K562 (cell line): ENCODE measurements around the gene PLPP1. TPM values are rescaled to one million over a fixed set of nuclear protein-coding genes. Genes with fewer than 3 reads are reported as not detected.

Experiments
- ATAC-seq: fragments of 200-7000 bp; cut with Tn5 transposase; 3 replicates; pipeline ENCODE4 v1.9.1; 2020; ENCODE audit warnings: moderate library complexity
- BruUV-seq: library from RNA; stranded (reverse); fragments of 400-500 nt; replicated peaks from 2 replicates; lab custom pipeline; 2021; lab: Mats Ljungman, UMichigan
- CTCF ChIA-PET: fragments of 300-600 bp; formaldehyde crosslinking; extraction: SDS; loops from one replicate; lab custom pipeline; 2021; ENCODE audit warnings: low intra/inter-chr PET ratio; lab: Yijun Ruan, JAX
- POLR2A ChIA-PET: fragments of 300-600, 350-650 bp; sonication (Branson Sonifier 250); formaldehyde crosslinking; extraction: SDS; loops from one replicate; lab custom pipeline; 2021; ENCODE audit warnings: antibody characterized with exemption, inconsistent platforms; lab: Yijun Ruan, JAX
- DNase-seq, 4 experiments: peaks; one replicate each; pipeline versions ENCODE4 v3.0.0 to v3.0.0-alpha.2; 2011 to 2018; ENCODE audit warnings: low spot score in 3 of 4, mixed read lengths in 3 of 4; ENCODE audit errors: extremely low read depth in 1 of 4
- FAIRE-seq: peaks from 2 replicates; lab custom pipeline; 2011; peaks lifted over from hg19 to GRCh38; lab: Jason Lieb, UNC
- H2AFZ ChIP-seq: 2 replicates; pipeline ENCODE4 v1.6.0; 2011; ENCODE audit warnings: low read depth, low read length, control low read depth, inconsistent platforms
- H3K27ac ChIP-seq: fragments of 200-600 bp; 3 replicates; pipeline ENCODE4 v1.8.0; 2011; ENCODE audit warnings: low read depth, mild to moderate bottlenecking, control low read depth, inconsistent platforms, low read length, moderate library complexity, mixed read lengths; ENCODE audit errors: extremely low read depth
- H3K27me3 ChIP-seq, 2 experiments: fragments of 300-600 bp in 1 of 2; 2 replicates in 1 of 2; 3 replicates in 1 of 2; pipeline versions ENCODE4 v1.6.0 to v1.8.0; 2011; ENCODE audit warnings: inconsistent platforms in 2 of 2, low read length in 2 of 2, mild to moderate bottlenecking in 1 of 2, mixed read lengths in 1 of 2, moderate library complexity in 1 of 2; ENCODE audit not compliant: control insufficient read depth in 2 of 2, insufficient read depth in 2 of 2
- H3K36me3 ChIP-seq: fragments of 300-600 bp; 3 replicates; pipeline ENCODE4 v1.8.0; 2011; ENCODE audit warnings: mild to moderate bottlenecking, low read length, inconsistent platforms; ENCODE audit not compliant: control insufficient read depth, insufficient read depth
- H3K4me1 ChIP-seq, 2 experiments: fragments of 200-600 bp in 1 of 2; replicated peaks in 1 of 2; 2 replicates in 1 of 2; 3 replicates in 1 of 2; pipeline versions ENCODE4 v1.5.1 to v1.8.0; 2011; ENCODE audit warnings: inconsistent platforms in 2 of 2, low read length in 2 of 2, mild to moderate bottlenecking in 1 of 2, mixed read lengths in 1 of 2, moderate library complexity in 1 of 2; ENCODE audit not compliant: control insufficient read depth in 2 of 2, insufficient read depth in 2 of 2
- H3K4me2 ChIP-seq: 2 replicates; pipeline ENCODE4 v1.6.1; 2011; ENCODE audit warnings: low read length, control low read depth, inconsistent platforms, mixed read lengths; ENCODE audit not compliant: insufficient read depth
- H3K4me3 ChIP-seq: fragments of 200-600 bp; sonication (generic), shearing (Covaris generic); 2 replicates; pipeline ENCODE4 v1.5.1; 2016; ENCODE audit warnings: control low read depth, inconsistent platforms
- H3K79me2 ChIP-seq: fragments of 200-600 bp; 3 replicates; pipeline ENCODE4 v1.8.0; 2011; ENCODE audit warnings: low read length, inconsistent platforms; ENCODE audit not compliant: control insufficient read depth, insufficient read depth
- H3K9ac ChIP-seq, 2 experiments: 2 replicates each; pipeline versions ENCODE4 v1.6.0 to v1.6.1; 2011; ENCODE audit warnings: low read depth in 2 of 2, low read length in 2 of 2, control low read depth in 1 of 2, inconsistent platforms in 1 of 2, mild to moderate bottlenecking in 1 of 2, mixed read lengths in 1 of 2; ENCODE audit not compliant: insufficient read depth in 1 of 2
- H3K9me1 ChIP-seq: one replicate; pipeline ENCODE4 v1.6.0; 2011; ENCODE audit warnings: inconsistent platforms, mild to moderate bottlenecking, low read length, moderate library complexity; ENCODE audit not compliant: control insufficient read depth, insufficient read depth
- H3K9me3 ChIP-seq: replicated peaks from 2 replicates; pipeline ENCODE4 v1.5.1; 2011; ENCODE audit warnings: low read depth, low read length, inconsistent platforms; ENCODE audit not compliant: control insufficient read depth, insufficient read depth
- H4K20me1 ChIP-seq: replicated peaks from 2 replicates; pipeline ENCODE4 v1.6.1; 2011; ENCODE audit warnings: low read length, inconsistent platforms, mixed read lengths; ENCODE audit not compliant: control insufficient read depth, insufficient read depth
- ERF ChIP-seq: fragments of 450-650 bp; formaldehyde crosslinking; IDR thresholded peaks from 2 replicates; pipeline ENCODE4 v1.4.0; 2020; ENCODE audit warnings: mild to moderate bottlenecking, mixed read lengths
- FOS ChIP-seq: IDR thresholded peaks from 3 replicates; pipeline ENCODE4 v1.6.1; 2011; ENCODE audit not compliant: insufficient read length; ENCODE audit errors: extremely low read depth
- FOSL1 ChIP-seq: fragments of 200-800 bp; sonication (Bioruptor generic); conservative IDR thresholded peaks from 2 replicates; pipeline ENCODE4 v1.6.1; 2016; ENCODE audit warnings: missing genetic modification characterization, missing compliant biosample characterization
- GTF2A2 ChIP-seq: IDR thresholded peaks from 2 replicates; pipeline ENCODE4 v1.6.1; 2016; ENCODE audit warnings: mild to moderate bottlenecking, missing genetic modification characterization, missing compliant biosample characterization
- MTA3 ChIP-seq: fragments of 450-650 bp; formaldehyde crosslinking; IDR thresholded peaks from 2 replicates; pipeline ENCODE4 v1.6.1; 2017; ENCODE audit warnings: mild to moderate bottlenecking, borderline replicate concordance
- MYC ChIP-seq, 2 experiments: fragments of 250-450 bp in 1 of 2; sonication (Bioruptor Pico) in 1 of 2; IDR thresholded peaks; 2 replicates each; pipeline versions ENCODE4 v1.5.1 to v1.6.1; 2012 to 2021; ENCODE audit warnings: low read depth in 2 of 2, borderline replicate concordance in 1 of 2, improper control_type of control experiment in 1 of 2, low read length in 1 of 2, mild to moderate bottlenecking in 1 of 2, moderate library complexity in 1 of 2
- NCOR1 ChIP-seq: fragments of 450-650 bp; IDR thresholded peaks from 2 replicates; pipeline ENCODE4 v1.6.1; 2016; ENCODE audit warnings: mild to moderate bottlenecking, moderate library complexity
- POLR3G ChIP-seq: IDR thresholded peaks from 2 replicates; pipeline ENCODE4 v1.6.1; 2011; ENCODE audit not compliant: insufficient read length, insufficient replicate concordance; ENCODE audit errors: extremely low read depth
- RBM39 ChIP-seq: fragments of 200-400 bp; formaldehyde crosslinking; optimal IDR thresholded peaks from 2 replicates; pipeline ENCODE3; 2018; ENCODE audit warnings: low read depth, low read length
- RFX1 ChIP-seq: fragments of 450-650 bp; IDR thresholded peaks from 2 replicates; pipeline ENCODE4 v1.6.1; 2016; ENCODE audit warnings: mild to moderate bottlenecking, moderate library complexity
- SP1 ChIP-seq: sonication (generic); formaldehyde crosslinking; IDR thresholded peaks from 2 replicates; pipeline ENCODE4 v1.8.1; 2022; ENCODE audit warnings: mild to moderate bottlenecking, missing genetic modification reagents
- TEAD1 ChIP-seq, 2 experiments: fragments of 450-650 bp in 1 of 2; sonication (generic) in 1 of 2; formaldehyde crosslinking; IDR thresholded peaks; 2 replicates each; pipeline versions ENCODE4 v1.4.0 to v1.8.0; 2020 to 2022; ENCODE audit warnings: mild to moderate bottlenecking in 2 of 2, missing genetic modification reagents in 1 of 2
- ZBTB8A ChIP-seq: fragments of 450-650 bp; IDR thresholded peaks from 2 replicates; pipeline ENCODE4 v1.6.1; 2018; ENCODE audit warnings: mild to moderate bottlenecking, moderate library complexity; ENCODE audit not compliant: partially characterized antibody
- ZNF707 ChIP-seq: fragments of 250-450 bp; sonication (Bioruptor Pico); conservative IDR thresholded peaks from 2 replicates; pipeline ENCODE4 v1.8.0; 2022; ENCODE audit warnings: inconsistent platforms, mild to moderate bottlenecking, moderate library complexity
- WGBS: fragments of 100-300 bp; shearing (Covaris generic); methylation state at CpG from one replicate; pipeline ENCODE4 v1.1.6; 2016; ENCODE audit warnings: low coverage, mixed read lengths; ENCODE audit not compliant: insufficient coverage; ENCODE audit errors: missing lambda C conversion rate; 5-methylcytosine and 5-hydroxymethylcytosine counted together
- in situ Hi-C: fragments of 300-500 bp; cut with MboI; formaldehyde crosslinking; loops from 4 replicates; pipeline ENCODE4 v1.15.0; 2018; ENCODE audit warnings: inconsistent platforms, mixed read lengths
- intact Hi-C: fragments of 100-400 bp; cut with micrococcal nuclease; formaldehyde crosslinking; loops from 2 replicates; pipeline ENCODE4 v1.14.2; 2022
- polyA plus RNA-seq, 8 experiments: library from polyadenylated mRNA; depleted of rRNA in 4 of 8; stranded (reverse) in 5 of 8; unstranded in 3 of 8; fragments of >200 nt; fragmentation: Nextera tagmentation in 2 of 8; fragmentation: Illumina TruSeq in 1 of 8; extraction: Ambion mirVana in 2 of 8; extraction: Trizol in 1 of 8; gene quantifications; 2 replicates each; pipeline versions ENCODE4 v1.2.1 to v1.2.3, GENCODE V29; 2011 to 2014; ENCODE audit warnings: inconsistent platforms in 1 of 8, missing spikeins in 1 of 8
- total RNA-seq, 7 experiments: library from RNA; depleted of rRNA in 6 of 7; stranded (reverse); fragments of >200 nt in 6 of 7; fragmentation: Illumina TruSeq in 2 of 7; extraction: Trizol in 2 of 7; gene quantifications; 2 replicates each; pipeline versions ENCODE4 v1.2.1 to v1.2.3, GENCODE V29; 2011 to 2021; ENCODE audit warnings: low replicate concordance in 1 of 7
- TF ChIP-seq, protein P1 (sequence below): sonication (generic); formaldehyde crosslinking; IDR thresholded peaks from 2 replicates; pipeline ENCODE4 v1.5.0; 2020; ENCODE audit warnings: missing genetic modification reagents

PLPP1 gene
- total and polyA plus RNA-seq, 9 of the 15 experiments (the other 6 are each of a cell fraction or from before 2014, with no cell fraction given): 0.04 to 0.24 (median 0.04) TPM; not detected in 6

DNA sequence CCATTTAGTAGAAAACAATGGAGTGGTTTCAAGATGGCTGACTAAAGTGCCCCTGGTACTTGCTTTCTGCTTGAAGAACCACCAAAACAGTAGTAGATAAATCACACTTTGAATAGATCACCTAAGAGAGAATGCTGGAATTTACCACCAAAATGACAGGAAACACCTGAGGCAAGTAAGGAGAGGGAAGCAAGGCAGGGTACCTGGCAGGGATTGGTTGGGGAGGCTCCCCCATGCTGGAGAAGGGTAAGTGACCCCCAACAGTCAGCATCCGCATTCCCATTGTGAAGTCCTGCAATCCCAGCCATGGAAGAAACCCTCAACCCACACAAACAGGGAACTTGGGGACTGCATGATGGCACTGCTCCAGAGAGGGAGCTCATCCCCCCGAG lies 105.5 kb downstream of the PLPP1 start:
- H4K20me1 ChIP-seq: no peaks in the 10 kb centered on the region
- no peak for FAIRE-seq
- in situ Hi-C loops (no loop called here), intact Hi-C loops (no loop called here)
- ChIA-PET CTCF (no interaction called here), POLR2A (interaction anchor here (0.8 kb wide), 1 partner anchor 61 kb away, joined by 3 read pairs; no protein-coding TSS in a partner anchor)
- no peak for DNase-seq
- no peak overlapping the region for H3K9ac ChIP-seq
- ATAC-seq: no peak
- WGBS: 79% methylated on average over 2 of the region's 2 CpGs
- no peak overlapping the region for H3K27ac ChIP-seq
- BruUV-seq: no TSS peak
- H3K4me1 ChIP-seq: no peaks in the 10 kb centered on the region
- no peaks in the 10 kb centered on the region for H3K79me2 ChIP-seq
- H3K9me1 ChIP-seq: no peaks in the 10 kb centered on the region
- peaks cover 21% of the 10 kb centered on the region for H3K9me3 ChIP-seq
- no peak overlapping the region for H2AFZ ChIP-seq
- no peak for TF ChIP-seq MYC (IDR thresholded peaks at IDR 0.05; ENCODE audit: low read depth, low read length)
- no peak for TF ChIP-seq MYC (CRISPR knock-in tag; IDR thresholded peaks at IDR 0.05; ENCODE audit: borderline replicate concordance, low read depth)
- no peak for TF ChIP-seq POLR3G
- no peak for TF ChIP-seq NCOR1
- no peak for TF ChIP-seq GTF2A2
- no peak for TF ChIP-seq ZNF707 (CRISPR knock-in tag)
- no peak for TF ChIP-seq RBM39
- TF ChIP-seq, protein P1, sequence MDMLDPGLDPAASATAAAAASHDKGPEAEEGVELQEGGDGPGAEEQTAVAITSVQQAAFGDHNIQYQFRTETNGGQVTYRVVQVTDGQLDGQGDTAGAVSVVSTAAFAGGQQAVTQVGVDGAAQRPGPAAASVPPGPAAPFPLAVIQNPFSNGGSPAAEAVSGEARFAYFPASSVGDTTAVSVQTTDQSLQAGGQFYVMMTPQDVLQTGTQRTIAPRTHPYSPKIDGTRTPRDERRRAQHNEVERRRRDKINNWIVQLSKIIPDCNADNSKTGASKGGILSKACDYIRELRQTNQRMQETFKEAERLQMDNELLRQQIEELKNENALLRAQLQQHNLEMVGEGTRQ (CRISPR knock-in tag): no peak
- no peak for TF ChIP-seq TEAD1 (CRISPR knock-in tag; IDR thresholded peaks at IDR 0.05)
- TF ChIP-seq ZBTB8A: no peak
- no peak for TF ChIP-seq FOSL1 (tag)
- no peak for TF ChIP-seq MTA3
- no peak for TF ChIP-seq ERF (CRISPR knock-in tag)
- TF ChIP-seq RFX1: no peak
- TF ChIP-seq SP1 (CRISPR knock-in tag): no peak
- TF ChIP-seq FOS: no peak
- TF ChIP-seq, all 486 proteins: peak for 0
- no peak overlapping the region for H3K4me3 ChIP-seq
- H3K36me3 ChIP-seq: peaks cover 54% of the 10 kb centered on the region
- no peak overlapping the region for H3K4me2 ChIP-seq
- no peaks in the 10 kb centered on the region for H3K27me3 ChIP-seq
